ENCODE data around the gene SP1.
"Not testable (repeated sequence)": the region's sequence is repeated elsewhere in the genome, so short reads cannot be mapped to it uniquely, and the experiment has no call there.

The SP1 gene

DNA sequence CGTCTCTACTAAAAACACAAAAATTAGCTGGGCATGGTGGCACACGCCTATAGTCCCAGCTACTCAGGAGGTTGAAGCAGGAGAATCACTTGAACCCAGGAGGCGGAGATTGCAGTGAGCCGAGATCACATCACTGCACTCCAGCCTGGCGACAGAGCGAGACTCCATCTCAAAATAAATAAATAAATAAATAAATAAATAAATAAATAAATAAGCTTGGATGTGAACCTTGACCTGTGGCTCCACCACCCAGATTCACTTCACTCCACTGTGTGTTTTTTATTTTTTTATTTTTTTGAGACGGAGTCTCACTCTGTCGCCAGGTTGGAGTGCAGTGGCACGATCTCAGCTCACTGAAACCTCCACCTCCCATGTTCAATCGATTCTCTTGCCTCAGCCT is 18.3 kb upstream of the SP1 start:
- not testable (repeated sequence) for DNase-seq

- no peak for DNase-seq
These were observed 14.6 kb upstream of the SP1 start for GRCh38 chr12:53365245-53365904.

- not testable (repeated sequence) for DNase-seq
These were observed 6.3 kb upstream of the SP1 start for GRCh38 chr12:53373554-53374133.

DNA sequence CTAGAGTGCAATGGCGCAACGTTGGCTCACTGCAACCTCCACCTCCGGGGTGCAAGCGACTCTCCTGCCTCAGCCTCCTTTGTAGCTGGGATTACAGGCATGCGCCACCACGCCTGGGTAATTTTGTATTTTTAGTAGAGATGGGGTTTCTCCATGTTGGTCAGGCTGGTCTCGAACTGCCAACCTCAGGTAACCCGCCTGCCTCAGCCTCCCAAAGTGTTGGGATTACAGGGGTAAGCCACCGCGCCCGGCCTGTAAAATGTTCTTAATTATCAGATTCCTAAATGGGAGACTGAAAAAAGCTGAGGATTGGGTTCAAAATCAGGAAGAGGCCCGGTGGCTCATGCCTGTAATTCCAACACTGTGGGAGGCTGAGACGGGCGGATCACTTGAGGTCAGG is 5.7 kb upstream of the SP1 start:
- not testable (repeated sequence) for DNase-seq

DNA sequence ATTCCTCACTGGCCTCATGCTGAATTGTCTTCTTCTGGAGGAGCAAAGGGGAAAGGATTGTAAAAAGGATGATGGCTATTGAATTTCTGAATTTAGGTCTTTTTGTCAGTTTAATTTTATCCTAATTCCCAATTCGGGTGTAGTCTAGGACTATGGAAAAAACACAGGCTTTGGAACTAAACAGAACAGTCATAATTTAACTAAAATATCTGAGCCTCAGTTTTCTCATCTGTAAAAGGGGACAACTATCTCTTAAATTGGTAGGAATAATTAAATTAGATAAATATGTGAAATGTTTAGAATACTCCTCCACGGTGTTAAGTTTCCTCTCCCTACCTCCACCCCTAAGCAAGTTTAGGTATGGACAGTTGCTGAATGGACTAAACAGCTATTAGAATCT is 3.2 kb upstream of the SP1 start:
- DNase-seq: no peak

GRCh38 chr12:53378222-53378621 is 1.8 kb upstream of the SP1 start:
- no peak for DNase-seq

DNA sequence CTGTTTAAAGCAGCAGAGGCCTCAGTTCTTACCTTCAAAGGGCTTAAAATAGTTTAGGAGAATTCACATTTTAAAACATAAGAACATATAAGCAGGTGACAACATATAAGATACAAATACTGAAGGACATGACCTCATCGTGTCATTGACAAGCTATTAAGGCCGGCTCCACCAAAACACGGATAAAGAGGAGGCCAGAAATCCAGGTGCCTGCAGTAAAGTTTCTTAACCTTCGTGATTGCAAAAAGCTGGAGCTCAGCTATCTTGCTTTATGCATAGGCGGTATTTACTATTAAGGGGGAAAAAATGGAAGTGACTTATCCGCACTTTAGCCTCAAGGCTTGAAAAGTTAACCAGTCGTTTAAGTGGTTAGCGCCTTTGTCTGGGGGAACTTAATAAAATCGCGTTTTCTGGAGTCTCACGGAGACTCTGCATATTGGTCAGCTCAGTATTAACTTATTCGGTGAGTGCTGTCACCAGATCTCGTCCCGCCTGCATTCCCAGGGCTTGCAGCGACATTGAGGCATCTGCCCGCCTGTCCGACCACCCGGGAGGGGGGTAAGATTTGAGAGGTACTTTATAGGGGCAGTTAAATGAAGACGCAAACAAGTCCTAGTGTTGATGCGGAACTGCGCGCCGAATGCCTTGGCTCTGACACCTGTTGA is 1.1 kb upstream of the SP1 start:
- DNase-seq: no peak

GRCh38 chr12:53379389-53380103 is 430 bp upstream of the SP1 start:
- peak; percentile 100 for DNase-seq

DNA sequence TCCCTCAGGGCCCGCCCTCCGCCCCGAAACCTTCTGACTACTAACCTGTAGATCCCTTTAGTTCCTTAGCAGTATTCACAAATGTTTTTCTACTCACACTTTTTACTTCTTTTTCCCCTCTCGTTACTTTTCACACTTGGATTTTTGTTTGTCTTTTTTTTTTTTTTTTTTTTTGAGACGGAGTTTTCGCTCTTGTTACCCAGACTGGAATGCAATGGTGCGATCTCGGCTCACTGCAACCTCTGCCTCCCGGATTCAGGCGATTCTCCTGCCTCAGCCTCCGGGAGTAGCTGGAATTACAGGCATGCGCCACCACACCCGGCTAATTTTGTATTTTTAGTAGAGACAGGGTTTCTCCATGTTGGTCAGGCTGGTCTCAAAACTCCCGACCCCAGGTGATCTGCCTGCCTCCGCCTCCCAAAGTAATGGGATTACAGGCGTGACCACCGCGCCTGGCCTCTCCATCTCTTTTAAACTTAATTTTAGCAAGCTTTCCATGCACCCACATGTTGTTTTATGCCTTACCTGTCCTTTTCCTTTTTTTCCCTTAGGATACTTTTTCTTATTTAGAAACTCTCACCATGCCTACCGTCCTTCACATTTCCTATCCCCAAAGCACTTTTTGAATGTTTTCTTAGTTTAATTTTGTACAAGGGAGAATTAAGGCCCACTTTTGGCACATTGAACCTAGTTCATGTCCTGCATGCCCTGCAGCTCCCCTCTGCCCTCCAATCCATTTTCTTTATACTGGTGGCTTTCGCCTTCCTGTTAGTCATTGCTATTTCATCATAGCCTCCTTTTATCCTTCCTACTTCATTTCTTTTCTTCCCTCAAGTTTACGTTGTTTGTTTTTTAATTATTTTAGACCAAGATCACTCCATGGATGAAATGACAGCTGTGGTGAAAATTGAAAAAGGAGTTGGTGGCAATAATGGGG is 1.1 kb downstream of the SP1 start:
- peak; percentile 32 for DNase-seq

GRCh38 chr12:53381731-53382630 is 2.0 kb downstream of the SP1 start:
- peak; percentile 33 for DNase-seq

DNA sequence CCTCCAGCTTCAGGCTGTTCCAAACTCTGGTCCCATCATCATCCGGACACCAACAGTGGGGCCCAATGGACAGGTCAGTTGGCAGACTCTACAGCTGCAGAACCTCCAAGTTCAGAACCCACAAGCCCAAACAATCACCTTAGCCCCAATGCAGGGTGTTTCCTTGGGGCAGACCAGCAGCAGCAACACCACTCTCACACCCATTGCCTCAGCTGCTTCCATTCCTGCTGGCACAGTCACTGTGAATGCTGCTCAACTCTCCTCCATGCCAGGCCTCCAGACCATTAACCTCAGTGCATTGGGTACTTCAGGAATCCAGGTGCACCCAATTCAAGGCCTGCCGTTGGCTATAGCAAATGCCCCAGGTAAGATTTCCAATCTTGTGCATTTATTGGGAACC is 3.3 kb downstream of the SP1 start:
- DNase-seq: no peak

GRCh38 chr12:53386381-53386780 is 6.4 kb downstream of the SP1 start:
- not testable (repeated sequence) for DNase-seq

DNA sequence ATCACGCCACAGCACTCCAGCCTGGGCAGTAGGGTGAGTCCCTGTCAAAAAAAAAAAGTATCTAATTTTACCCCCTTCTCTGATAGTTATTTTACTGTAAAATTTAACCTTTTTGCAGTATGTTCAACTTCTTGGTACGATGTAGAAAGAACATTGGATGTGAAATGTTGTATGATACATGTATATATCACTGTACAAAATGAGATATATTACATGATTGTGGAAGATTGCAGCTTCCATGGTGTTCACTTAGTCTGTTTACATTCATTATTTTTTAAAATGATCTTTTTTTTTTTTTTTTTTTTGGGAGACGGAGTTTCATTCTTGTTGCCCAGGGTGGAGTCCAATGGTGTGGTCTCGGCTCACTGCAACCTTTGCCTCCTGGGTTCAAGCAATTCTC is 9.0 kb downstream of the SP1 start:
- no peak for DNase-seq

GRCh38 chr12:53389702-53390101 is 9.7 kb downstream of the SP1 start:
- no peak for DNase-seq

DNA sequence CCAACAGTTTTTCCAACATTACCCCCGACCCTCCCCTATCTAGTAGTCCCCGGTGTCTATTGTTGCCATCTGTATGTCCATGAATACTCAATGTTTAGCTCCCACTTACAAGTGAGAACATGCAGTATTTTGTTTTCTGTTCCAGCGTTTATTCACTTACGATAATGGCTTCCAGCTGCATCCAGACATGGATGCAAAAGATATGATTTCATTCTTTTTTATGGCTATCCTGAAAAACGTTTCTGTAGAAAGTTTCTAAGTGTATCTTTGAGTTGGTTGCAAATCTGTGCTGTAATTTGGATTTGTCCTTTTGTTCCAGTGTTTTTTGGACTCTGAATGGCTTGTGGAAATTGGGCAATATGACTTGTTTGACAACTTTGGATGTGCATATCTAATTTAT is 11.7 kb downstream of the SP1 start:
- DNase-seq: no peak

GRCh38 chr12:53399896-53400295 is 19.9 kb downstream of the SP1 start:
- DNase-seq: no peak

- DNase-seq: not testable (repeated sequence)
These were observed 22.4 kb downstream of the SP1 start for GRCh38 chr12:53402351-53402750.

- no peak for DNase-seq
These were observed 22.9 kb downstream of the SP1 start for GRCh38 chr12:53402871-53403270.

- no peak for DNase-seq
These were observed 31.0 kb downstream of the SP1 start for GRCh38 chr12:53410951-53411350.

DNA sequence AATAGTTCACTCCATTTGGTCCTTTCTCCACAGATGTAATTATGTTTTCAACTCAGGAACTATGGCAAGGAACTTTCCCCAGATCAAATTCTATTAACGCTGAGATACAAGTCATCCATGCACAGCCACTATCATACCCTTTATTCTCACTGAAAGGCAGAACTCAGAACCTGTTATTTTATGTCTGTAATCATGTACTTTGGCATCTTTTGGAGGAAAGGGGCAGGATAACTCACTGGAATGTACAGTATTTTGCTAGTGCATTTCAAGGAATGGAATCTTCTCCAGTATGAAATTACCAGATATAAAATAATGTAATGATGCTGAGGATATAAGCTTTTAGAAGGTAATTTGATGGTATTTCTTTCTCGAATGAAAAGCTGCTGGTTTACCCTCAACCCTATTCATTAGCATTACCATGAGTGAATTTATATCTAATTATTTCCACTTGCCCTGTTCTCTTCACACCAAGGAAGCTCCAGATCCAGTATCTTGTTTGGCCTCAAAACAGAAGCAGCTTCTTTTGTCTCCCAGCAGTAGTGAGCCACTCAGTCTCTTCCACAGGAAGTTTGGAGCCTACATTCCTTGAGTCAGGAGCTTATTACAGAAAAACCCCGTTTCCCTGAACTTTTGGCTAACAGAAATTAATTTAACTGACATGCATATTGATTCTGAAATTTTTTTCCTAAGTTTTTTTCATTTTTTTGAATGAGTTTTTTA is 33.7 kb downstream of the SP1 start:
- DNase-seq: no peak

All from fibroblast of skin of abdomen (primary cell).